K562 (cell line): ENCODE data around the gene AGBL1. TPM values are rescaled to one million over a fixed set of nuclear protein-coding genes. Genes with fewer than 3 reads are reported as not detected.

Source experiments
- ATAC-seq: fragments of 200-7000 bp; cut with Tn5 transposase; 3 replicates; pipeline ENCODE4 v1.9.1; 2020; ENCODE audit warnings: moderate library complexity
- BruUV-seq: library from RNA; stranded (reverse); fragments of 400-500 nt; replicated peaks from 2 replicates; lab custom pipeline; 2021; lab: Mats Ljungman, UMichigan
- CTCF ChIA-PET: fragments of 300-600 bp; formaldehyde crosslinking; extraction: SDS; loops from one replicate; lab custom pipeline; 2021; ENCODE audit warnings: low intra/inter-chr PET ratio; lab: Yijun Ruan, JAX
- POLR2A ChIA-PET: fragments of 300-600, 350-650 bp; sonication (Branson Sonifier 250); formaldehyde crosslinking; extraction: SDS; loops from one replicate; lab custom pipeline; 2021; ENCODE audit warnings: antibody characterized with exemption, inconsistent platforms; lab: Yijun Ruan, JAX
- DNase-seq, 4 experiments: peaks; one replicate each; pipeline versions ENCODE4 v3.0.0 to v3.0.0-alpha.2; 2011 to 2018; ENCODE audit warnings: low spot score in 3 of 4, mixed read lengths in 3 of 4; ENCODE audit errors: extremely low read depth in 1 of 4
- FAIRE-seq: peaks from 2 replicates; lab custom pipeline; 2011; peaks lifted over from hg19 to GRCh38; lab: Jason Lieb, UNC
- H2AFZ ChIP-seq: 2 replicates; pipeline ENCODE4 v1.6.0; 2011; ENCODE audit warnings: low read depth, low read length, control low read depth, inconsistent platforms
- H3K27ac ChIP-seq: fragments of 200-600 bp; 3 replicates; pipeline ENCODE4 v1.8.0; 2011; ENCODE audit warnings: low read depth, mild to moderate bottlenecking, control low read depth, inconsistent platforms, low read length, moderate library complexity, mixed read lengths; ENCODE audit errors: extremely low read depth
- H3K27me3 ChIP-seq, 2 experiments: fragments of 300-600 bp in 1 of 2; 2 replicates in 1 of 2; 3 replicates in 1 of 2; pipeline versions ENCODE4 v1.6.0 to v1.8.0; 2011; ENCODE audit warnings: inconsistent platforms in 2 of 2, low read length in 2 of 2, mild to moderate bottlenecking in 1 of 2, mixed read lengths in 1 of 2, moderate library complexity in 1 of 2; ENCODE audit not compliant: control insufficient read depth in 2 of 2, insufficient read depth in 2 of 2
- H3K36me3 ChIP-seq: fragments of 300-600 bp; 3 replicates; pipeline ENCODE4 v1.8.0; 2011; ENCODE audit warnings: mild to moderate bottlenecking, low read length, inconsistent platforms; ENCODE audit not compliant: control insufficient read depth, insufficient read depth
- H3K4me1 ChIP-seq, 2 experiments: fragments of 200-600 bp in 1 of 2; replicated peaks in 1 of 2; 2 replicates in 1 of 2; 3 replicates in 1 of 2; pipeline versions ENCODE4 v1.5.1 to v1.8.0; 2011; ENCODE audit warnings: inconsistent platforms in 2 of 2, low read length in 2 of 2, mild to moderate bottlenecking in 1 of 2, mixed read lengths in 1 of 2, moderate library complexity in 1 of 2; ENCODE audit not compliant: control insufficient read depth in 2 of 2, insufficient read depth in 2 of 2
- H3K4me2 ChIP-seq: 2 replicates; pipeline ENCODE4 v1.6.1; 2011; ENCODE audit warnings: low read length, control low read depth, inconsistent platforms, mixed read lengths; ENCODE audit not compliant: insufficient read depth
- H3K4me3 ChIP-seq: fragments of 200-600 bp; sonication (generic), shearing (Covaris generic); 2 replicates; pipeline ENCODE4 v1.5.1; 2016; ENCODE audit warnings: control low read depth, inconsistent platforms
- H3K79me2 ChIP-seq: fragments of 200-600 bp; 3 replicates; pipeline ENCODE4 v1.8.0; 2011; ENCODE audit warnings: low read length, inconsistent platforms; ENCODE audit not compliant: control insufficient read depth, insufficient read depth
- H3K9ac ChIP-seq, 2 experiments: 2 replicates each; pipeline versions ENCODE4 v1.6.0 to v1.6.1; 2011; ENCODE audit warnings: low read depth in 2 of 2, low read length in 2 of 2, control low read depth in 1 of 2, inconsistent platforms in 1 of 2, mild to moderate bottlenecking in 1 of 2, mixed read lengths in 1 of 2; ENCODE audit not compliant: insufficient read depth in 1 of 2
- H3K9me1 ChIP-seq: one replicate; pipeline ENCODE4 v1.6.0; 2011; ENCODE audit warnings: inconsistent platforms, mild to moderate bottlenecking, low read length, moderate library complexity; ENCODE audit not compliant: control insufficient read depth, insufficient read depth
- H3K9me3 ChIP-seq: replicated peaks from 2 replicates; pipeline ENCODE4 v1.5.1; 2011; ENCODE audit warnings: low read depth, low read length, inconsistent platforms; ENCODE audit not compliant: control insufficient read depth, insufficient read depth
- H4K20me1 ChIP-seq: replicated peaks from 2 replicates; pipeline ENCODE4 v1.6.1; 2011; ENCODE audit warnings: low read length, inconsistent platforms, mixed read lengths; ENCODE audit not compliant: control insufficient read depth, insufficient read depth
- ARID4B ChIP-seq: sonication (generic); formaldehyde crosslinking; IDR thresholded peaks from 2 replicates; pipeline ENCODE4 v1.8.0; 2022; ENCODE audit warnings: mild to moderate bottlenecking, missing genetic modification reagents
- ARNT ChIP-seq, 2 experiments: fragments of 450-650 bp; IDR thresholded peaks; 2 replicates each; pipeline ENCODE4 v1.6.1; 2016; ENCODE audit warnings: mild to moderate bottlenecking in 1 of 2
- CBX2 ChIP-seq: fragments of 200-600 bp; sonication (generic); IDR thresholded peaks from one replicate; pipeline ENCODE4 v1.6.1; 2012; ENCODE audit warnings: mild to moderate bottlenecking, low read length, inconsistent platforms; ENCODE audit not compliant: insufficient read depth, poor library complexity, severe bottlenecking
- RAD51 ChIP-seq: fragments of 450-650 bp; IDR thresholded peaks from 2 replicates; pipeline ENCODE4 v1.7.1; 2016; ENCODE audit warnings: low read depth, mild to moderate bottlenecking, borderline replicate concordance
- RB1 ChIP-seq: fragments of 450-650 bp; IDR thresholded peaks from 2 replicates; pipeline ENCODE4 v1.6.1; 2017; ENCODE audit warnings: low read depth, mild to moderate bottlenecking
- RFX7 ChIP-seq: fragments of 250-450 bp; sonication (Bioruptor Pico); IDR thresholded peaks from 2 replicates; pipeline ENCODE4 v1.5.1; 2021; ENCODE audit warnings: mild to moderate bottlenecking
- SIN3B ChIP-seq: fragments of 450-650 bp; IDR thresholded peaks from 2 replicates; pipeline ENCODE4 v1.6.1; 2017; ENCODE audit warnings: low read depth, mild to moderate bottlenecking, moderate library complexity
- SRSF1 ChIP-seq: fragments of 200-400 bp; formaldehyde crosslinking; IDR thresholded peaks from 2 replicates; pipeline ENCODE4 v1.6.1; 2017; ENCODE audit warnings: mild to moderate bottlenecking, low read depth, low read length, moderate library complexity
- STAG1 ChIP-seq: sonication (generic); formaldehyde crosslinking; IDR thresholded peaks from 2 replicates; pipeline ENCODE4 v1.5.0; 2020; ENCODE audit warnings: missing genetic modification reagents, borderline replicate concordance
- TCF7 ChIP-seq: sonication (generic); IDR thresholded peaks from 2 replicates; pipeline ENCODE4 v1.6.1; 2016; ENCODE audit warnings: antibody characterized with exemption, borderline replicate concordance
- TCF7L2 ChIP-seq: fragments of 150-350 bp; IDR thresholded peaks from 2 replicates; pipeline ENCODE4 v1.6.1; 2016; ENCODE audit warnings: low read depth, mild to moderate bottlenecking, low read length, moderate library complexity
- TRIM24 ChIP-seq, 2 experiments: fragments of 450-650 bp; IDR thresholded peaks; 2 replicates each; pipeline ENCODE4 v1.6.1; 2016
- U2AF1 ChIP-seq: fragments of 200-400 bp; formaldehyde crosslinking; optimal IDR thresholded peaks from 2 replicates; pipeline ENCODE3; 2017; ENCODE audit warnings: mild to moderate bottlenecking, low read depth, low read length, moderate library complexity
- ZFX ChIP-seq: sonication (generic); formaldehyde crosslinking; IDR thresholded peaks from 2 replicates; pipeline ENCODE4 v1.8.0; 2022; ENCODE audit warnings: mild to moderate bottlenecking, missing genetic modification reagents, moderate library complexity
- WGBS: fragments of 100-300 bp; shearing (Covaris generic); methylation state at CpG from one replicate; pipeline ENCODE4 v1.1.6; 2016; ENCODE audit warnings: low coverage, mixed read lengths; ENCODE audit not compliant: insufficient coverage; ENCODE audit errors: missing lambda C conversion rate; 5-methylcytosine and 5-hydroxymethylcytosine counted together
- in situ Hi-C: fragments of 300-500 bp; cut with MboI; formaldehyde crosslinking; loops from 4 replicates; pipeline ENCODE4 v1.15.0; 2018; ENCODE audit warnings: inconsistent platforms, mixed read lengths
- intact Hi-C: fragments of 100-400 bp; cut with micrococcal nuclease; formaldehyde crosslinking; loops from 2 replicates; pipeline ENCODE4 v1.14.2; 2022
- polyA plus RNA-seq, 8 experiments: library from polyadenylated mRNA; depleted of rRNA in 4 of 8; stranded (reverse) in 5 of 8; unstranded in 3 of 8; fragments of >200 nt; fragmentation: Nextera tagmentation in 2 of 8; fragmentation: Illumina TruSeq in 1 of 8; extraction: Ambion mirVana in 2 of 8; extraction: Trizol in 1 of 8; gene quantifications; 2 replicates each; pipeline versions ENCODE4 v1.2.1 to v1.2.3, GENCODE V29; 2011 to 2014; ENCODE audit warnings: inconsistent platforms in 1 of 8, missing spikeins in 1 of 8
- total RNA-seq, 7 experiments: library from RNA; depleted of rRNA in 6 of 7; stranded (reverse); fragments of >200 nt in 6 of 7; fragmentation: Illumina TruSeq in 2 of 7; extraction: Trizol in 2 of 7; gene quantifications; 2 replicates each; pipeline versions ENCODE4 v1.2.1 to v1.2.3, GENCODE V29; 2011 to 2021; ENCODE audit warnings: low replicate concordance in 1 of 7
- TF ChIP-seq, protein P1 (sequence below): sonication (generic); formaldehyde crosslinking; IDR thresholded peaks from 2 replicates; pipeline ENCODE4 v1.5.0; 2020; ENCODE audit warnings: missing genetic modification reagents
- TF ChIP-seq, protein P2 (sequence below): fragments of 450-650 bp; IDR thresholded peaks from 2 replicates; pipeline ENCODE4 v1.6.1; 2016
- TF ChIP-seq, protein P3 (sequence below): fragments of 450-650 bp; IDR thresholded peaks from 2 replicates; pipeline ENCODE4 v1.6.1; 2016; ENCODE audit warnings: antibody characterized with exemption

AGBL1 gene
- total and polyA plus RNA-seq, 9 of the 15 experiments (the other 6 are each of a cell fraction or from before 2014, with no cell fraction given) = not detected

DNA sequence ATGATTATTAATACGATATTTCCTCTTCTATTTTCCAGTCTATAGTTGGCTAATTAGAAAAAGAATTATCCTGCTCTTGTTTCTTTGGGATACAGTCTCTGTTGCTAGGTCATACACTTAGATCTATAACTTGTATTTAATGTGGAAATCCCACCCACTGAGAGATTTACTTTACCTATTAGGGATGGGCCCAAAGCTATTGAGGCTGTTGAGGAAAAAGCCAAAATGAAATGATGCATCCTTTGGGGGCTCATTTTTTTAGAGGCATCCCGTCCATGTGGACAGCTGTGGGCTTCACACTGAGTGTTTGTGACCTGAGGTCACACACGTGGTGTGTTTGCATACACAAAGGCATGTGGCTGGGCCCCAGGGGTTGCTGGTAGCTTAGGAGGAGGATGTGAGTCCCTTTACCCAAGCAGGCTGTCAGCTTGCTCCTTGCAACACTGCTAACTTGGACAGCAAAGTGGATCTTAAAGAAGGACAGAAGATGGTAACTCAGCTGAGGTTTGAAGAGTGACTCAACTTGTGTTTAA lies 477.4 kb downstream of the AGBL1 start:
- FAIRE-seq (no peak), DNase-seq (no peak), ATAC-seq (no peak)
- Histone ChIP-seq H3K9me3 (no peaks in the 10 kb centered on the region; the same call in 1 of the 2 replicates), H3K79me2 (no peaks in the 10 kb centered on the region), H3K9ac (no peak overlapping the region), H2AFZ (no peak overlapping the region), H3K9me1 (no peaks in the 10 kb centered on the region), H4K20me1 (no peaks in the 10 kb centered on the region), H3K36me3 (no peaks in the 10 kb centered on the region), H3K27me3 (no peaks in the 10 kb centered on the region), H3K4me3 (no peak overlapping the region), H3K4me2 (no peak overlapping the region), H3K4me1 (no peaks in the 10 kb centered on the region), H3K27ac (no peak overlapping the region)
- BruUV-seq = no TSS peak
- ChIA-PET CTCF (no interaction called here), POLR2A (no interaction called here)
- in situ Hi-C loops = no loop called here
- 0% methylated on average over 3 of the region's 3 CpGs for WGBS
- intact Hi-C loops = no loop called here
- TF ChIP-seq SRSF1 (no peak), RB1 (no peak), ARNT (IDR thresholded peaks at IDR 0.05) (no peak), RFX7 (no peak), TCF7 (no peak), RAD51 (no peak), TCF7L2 (no peak), TRIM24 (IDR thresholded peaks at IDR 0.05) (no peak), ZFX (CRISPR knock-in tag) (no peak), ARID4B (CRISPR knock-in tag) (no peak), CBX2 (no peak), SIN3B (no peak), STAG1 (CRISPR knock-in tag) (no peak), U2AF1 (no peak)
- TF ChIP-seq, protein P1, sequence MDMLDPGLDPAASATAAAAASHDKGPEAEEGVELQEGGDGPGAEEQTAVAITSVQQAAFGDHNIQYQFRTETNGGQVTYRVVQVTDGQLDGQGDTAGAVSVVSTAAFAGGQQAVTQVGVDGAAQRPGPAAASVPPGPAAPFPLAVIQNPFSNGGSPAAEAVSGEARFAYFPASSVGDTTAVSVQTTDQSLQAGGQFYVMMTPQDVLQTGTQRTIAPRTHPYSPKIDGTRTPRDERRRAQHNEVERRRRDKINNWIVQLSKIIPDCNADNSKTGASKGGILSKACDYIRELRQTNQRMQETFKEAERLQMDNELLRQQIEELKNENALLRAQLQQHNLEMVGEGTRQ (CRISPR knock-in tag) = no peak
- TF ChIP-seq, protein P2, sequence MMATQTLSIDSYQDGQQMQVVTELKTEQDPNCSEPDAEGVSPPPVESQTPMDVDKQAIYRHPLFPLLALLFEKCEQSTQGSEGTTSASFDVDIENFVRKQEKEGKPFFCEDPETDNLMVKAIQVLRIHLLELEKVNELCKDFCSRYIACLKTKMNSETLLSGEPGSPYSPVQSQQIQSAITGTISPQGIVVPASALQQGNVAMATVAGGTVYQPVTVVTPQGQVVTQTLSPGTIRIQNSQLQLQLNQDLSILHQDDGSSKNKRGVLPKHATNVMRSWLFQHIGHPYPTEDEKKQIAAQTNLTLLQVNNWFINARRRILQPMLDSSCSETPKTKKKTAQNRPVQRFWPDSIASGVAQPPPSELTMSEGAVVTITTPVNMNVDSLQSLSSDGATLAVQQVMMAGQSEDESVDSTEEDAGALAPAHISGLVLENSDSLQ = no peak
- TF ChIP-seq, protein P3, sequence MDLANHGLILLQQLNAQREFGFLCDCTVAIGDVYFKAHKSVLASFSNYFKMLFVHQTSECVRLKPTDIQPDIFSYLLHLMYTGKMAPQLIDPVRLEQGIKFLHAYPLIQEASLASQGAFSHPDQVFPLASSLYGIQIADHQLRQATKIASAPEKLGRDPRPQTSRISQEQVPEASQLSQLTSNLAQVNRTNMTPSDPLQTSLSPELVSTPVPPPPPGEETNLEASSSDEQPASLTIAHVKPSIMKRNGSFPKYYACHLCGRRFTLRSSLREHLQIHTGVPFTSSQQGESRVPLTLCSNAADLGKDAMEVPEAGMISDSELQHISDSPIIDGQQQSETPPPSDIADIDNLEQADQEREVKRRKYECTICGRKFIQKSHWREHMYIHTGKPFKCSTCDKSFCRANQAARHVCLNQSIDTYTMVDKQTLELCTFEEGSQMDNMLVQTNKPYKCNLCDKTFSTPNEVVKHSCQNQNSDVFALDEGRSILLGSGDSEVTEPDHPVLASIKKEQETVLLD = no peak
